VCaP (cell line): ENCODE data around the gene FNBP1L.
A peak's percentile ranks its signal among the peaks of the same experiment; 100 is the strongest.

ENCODE experiments used
- H3K27ac ChIP-seq: fragments of 450-650 bp; 2 replicates; pipeline ENCODE4 v1.5.1; 2017
- CTCF ChIP-seq: fragments of 450-650 bp; conservative IDR thresholded peaks from 2 replicates; pipeline ENCODE4 v1.5.1; 2017; ENCODE audit warnings: mild to moderate bottlenecking, moderate library complexity

FNBP1L gene

GRCh38 chr1:93519199-93519829 is 71.4 kb downstream of the FNBP1L start:
- no peak overlapping the region for H3K27ac ChIP-seq
- no peak for TF ChIP-seq CTCF

GRCh38 chr1:93521618-93522017 is 73.7 kb downstream of the FNBP1L start:
- no peak overlapping the region for H3K27ac ChIP-seq
- TF ChIP-seq CTCF: no peak

- H3K27ac ChIP-seq: no peak overlapping the region
Observed at GRCh38 chr1:93522721-93523120, 74.8 kb downstream of the FNBP1L start.

GRCh38 chr1:93525431-93525830 is 77.5 kb downstream of the FNBP1L start:
- no peak overlapping the region for H3K27ac ChIP-seq
- no peak for TF ChIP-seq CTCF

More at GRCh38 chr1:93522721-93523120, 74.8 kb downstream of the FNBP1L start:
- TF ChIP-seq CTCF: no peak

- H3K27ac ChIP-seq: no peak overlapping the region
- no peak for TF ChIP-seq CTCF
Observed at GRCh38 chr1:93526431-93526830, 78.5 kb downstream of the FNBP1L start.

GRCh38 chr1:93528412-93528811 is 80.5 kb downstream of the FNBP1L start:
- TF ChIP-seq CTCF: no peak
- peak overlapping the region; percentile 75; the same call in 1 of the 2 replicates for H3K27ac ChIP-seq

GRCh38 chr1:93531193-93531592 is 83.3 kb downstream of the FNBP1L start:
- TF ChIP-seq CTCF: no peak
- H3K27ac ChIP-seq: peak overlapping the region; percentile 75
